Neural progenitor cell (in vitro differentiated cells): ENCODE results near the gene PSMD3. TPM values are rescaled to one million over a fixed set of nuclear protein-coding genes. Genes with fewer than 3 reads are reported as not detected.

Source experiments
- DNase-seq: peaks from one replicate; pipeline ENCODE4 v3.0.0-alpha.2; 2016; ENCODE audit warnings: low spot score
- H2AFZ ChIP-seq: fragments of 200-600 bp; sonication (generic); replicated peaks from 2 replicates; pipeline ENCODE4 v1.6.1; 2016; ENCODE audit warnings: antibody characterized with exemption
- H3F3A ChIP-seq: fragments of 200-600 bp; sonication (generic); 2 replicates; pipeline ENCODE4 v1.6.1; 2016; ENCODE audit warnings: antibody characterized with exemption, low read depth
- H3K27ac ChIP-seq: fragments of 200-600 bp; sonication (generic); 2 replicates; pipeline ENCODE4 v1.5.1; 2016; ENCODE audit warnings: mild to moderate bottlenecking
- H3K27me3 ChIP-seq: fragments of 200-600 bp; sonication (generic); 2 replicates; pipeline ENCODE4 v1.6.1; 2016; ENCODE audit warnings: mild to moderate bottlenecking, moderate library complexity
- H3K36me3 ChIP-seq: fragments of 200-600 bp; sonication (generic); 2 replicates; pipeline ENCODE4 v1.5.1; 2016
- H3K4me1 ChIP-seq: fragments of 200-600 bp; sonication (generic); 2 replicates; pipeline ENCODE4 v1.6.1; 2016; ENCODE audit warnings: mixed run types
- H3K4me2 ChIP-seq: fragments of 200-600 bp; sonication (generic); 2 replicates; pipeline ENCODE4 v1.6.1; 2016
- H3K4me3 ChIP-seq: fragments of 200-600 bp; sonication (generic); 2 replicates; pipeline ENCODE4 v1.5.1; 2016
- H3K79me2 ChIP-seq: fragments of 200-600 bp; sonication (generic); 2 replicates; pipeline ENCODE4 v1.6.1; 2016; ENCODE audit warnings: low read depth
- H3K9ac ChIP-seq: fragments of 200-600 bp; sonication (generic); 2 replicates; pipeline ENCODE4 v1.6.1; 2016
- H3K9me3 ChIP-seq: fragments of 200-600 bp; sonication (generic); 2 replicates; pipeline ENCODE4 v1.5.1; 2016; ENCODE audit warnings: low read depth
- H4K20me1 ChIP-seq: fragments of 200-600 bp; sonication (generic); 2 replicates; pipeline ENCODE4 v1.6.1; 2016; ENCODE audit warnings: low read depth
- H3K27ac Mint-ChIP-seq: 3 replicates; pipeline ENCODE4 v1.8.0; 2021; ENCODE audit warnings: mixed read lengths
- H3K27me3 Mint-ChIP-seq: 2 replicates; pipeline ENCODE4 v1.8.0; 2022; ENCODE audit warnings: low read depth, mild to moderate bottlenecking, inconsistent platforms, moderate library complexity, mixed read lengths; ENCODE audit not compliant: insufficient read depth
- H3K36me3 Mint-ChIP-seq: 3 replicates; pipeline ENCODE4 v1.8.0; 2021; ENCODE audit warnings: mixed read lengths
- H3K4me1 Mint-ChIP-seq: 3 replicates; pipeline ENCODE4 v1.8.0; 2021; ENCODE audit warnings: mixed read lengths
- H3K4me3 Mint-ChIP-seq: 3 replicates; pipeline ENCODE4 v1.8.0; 2021; ENCODE audit warnings: mild to moderate bottlenecking, moderate library complexity, mixed read lengths
- H3K9me3 Mint-ChIP-seq: 3 replicates; pipeline ENCODE4 v1.8.0; 2020; ENCODE audit warnings: mixed read lengths
- CTCF ChIP-seq: fragments of 200-600 bp; sonication (generic); IDR thresholded peaks from 2 replicates; pipeline ENCODE4 v1.5.1; 2017; ENCODE audit warnings: antibody characterized with exemption, mild to moderate bottlenecking
- EZH2 ChIP-seq: fragments of 200-600 bp; sonication (generic); IDR thresholded peaks from 2 replicates; pipeline ENCODE4 v1.6.1; 2017; ENCODE audit warnings: antibody characterized with exemption, mild to moderate bottlenecking, moderate library complexity
- EZH2phosphoT487 ChIP-seq: fragments of 200-600 bp; sonication (generic); IDR thresholded peaks from 2 replicates; pipeline ENCODE4 v1.6.1; 2017; ENCODE audit warnings: antibody characterized with exemption
- total RNA-seq: library from RNA; depleted of rRNA; stranded (reverse); fragments of >200 nt; gene quantifications from 2 replicates; pipeline ENCODE4 v1.2.3, GENCODE V29; 2015; ENCODE audit warnings: low replicate concordance

PSMD3 gene
- total RNA-seq, 1 donor from 2014 or later, result 71.6 TPM

GRCh38 chr17:39972271-39972670 lies 8.3 kb upstream of the PSMD3 start:
- no peaks in the 10 kb centered on the region for H3K9me3 ChIP-seq
- H3K4me1 ChIP-seq, result no peaks in the 10 kb centered on the region
- no peak overlapping the region for H3K9ac ChIP-seq
- no peak for TF ChIP-seq EZH2
- no peak for TF ChIP-seq CTCF
- H3K27me3 ChIP-seq, result peaks cover 28% of the 10 kb centered on the region
- Mint-ChIP-seq H3K9me3 (no peaks in the 10 kb centered on the region), H3K4me1 (no peaks in the 10 kb centered on the region), H3K4me3 (no peak overlapping the region), H3K36me3 (no peaks in the 10 kb centered on the region), H3K27ac (no peak overlapping the region), H3K27me3 (peaks cover 19% of the 10 kb centered on the region)
- peaks cover 3% of the 10 kb centered on the region for H3F3A ChIP-seq
- no peaks in the 10 kb centered on the region for H4K20me1 ChIP-seq
- H3K4me3 ChIP-seq, result no peak overlapping the region
- no peaks in the 10 kb centered on the region for H3K36me3 ChIP-seq
- no peak for DNase-seq
- no peaks in the 10 kb centered on the region for H3K79me2 ChIP-seq
- no peak overlapping the region for H3K4me2 ChIP-seq
- H3K27ac ChIP-seq, result no peak overlapping the region
- no peak overlapping the region for H2AFZ ChIP-seq

GRCh38 chr17:39973496-39973895 lies 7.1 kb upstream of the PSMD3 start:
- Histone ChIP-seq H3K4me2 (no peak overlapping the region), H4K20me1 (no peaks in the 10 kb centered on the region), H3K9ac (no peak overlapping the region), H3K27me3 (peaks cover 28% of the 10 kb centered on the region), H3K27ac (no peak overlapping the region), H3K9me3 (no peaks in the 10 kb centered on the region), H2AFZ (no peak overlapping the region), H3K36me3 (no peaks in the 10 kb centered on the region), H3K4me1 (no peaks in the 10 kb centered on the region), H3F3A (peaks cover 3% of the 10 kb centered on the region), H3K79me2 (no peaks in the 10 kb centered on the region), H3K4me3 (no peak overlapping the region)
- no peak for TF ChIP-seq EZH2phosphoT487
- TF ChIP-seq EZH2, result no peak
- TF ChIP-seq CTCF, result no peak
- Mint-ChIP-seq H3K27me3 (peaks cover 19% of the 10 kb centered on the region), H3K27ac (no peak overlapping the region), H3K36me3 (no peaks in the 10 kb centered on the region), H3K4me3 (no peak overlapping the region), H3K4me1 (no peaks in the 10 kb centered on the region), H3K9me3 (no peaks in the 10 kb centered on the region)
- DNase-seq, result no peak

GRCh38 chr17:39974433-39974832 lies 6.2 kb upstream of the PSMD3 start:
- no peak overlapping the region for H3K4me2 ChIP-seq
- Mint-ChIP-seq H3K27ac (no peak overlapping the region), H3K27me3 (peaks cover 19% of the 10 kb centered on the region), H3K4me1 (peaks cover 3% of the 10 kb centered on the region), H3K4me3 (no peak overlapping the region), H3K9me3 (no peaks in the 10 kb centered on the region), H3K36me3 (no peaks in the 10 kb centered on the region)
- H3K9ac ChIP-seq, result no peak overlapping the region
- H3K79me2 ChIP-seq, result no peaks in the 10 kb centered on the region
- H3K27ac ChIP-seq, result no peak overlapping the region
- H3K27me3 ChIP-seq, result peaks cover 30% of the 10 kb centered on the region
- H2AFZ ChIP-seq, result no peak overlapping the region
- no peaks in the 10 kb centered on the region for H4K20me1 ChIP-seq
- no peaks in the 10 kb centered on the region for H3K36me3 ChIP-seq
- peaks cover under 1% of the 10 kb centered on the region for H3K4me1 ChIP-seq
- no peak for DNase-seq
- no peaks in the 10 kb centered on the region for H3K9me3 ChIP-seq
- TF ChIP-seq EZH2 (no peak), EZH2phosphoT487 (no peak), CTCF (no peak)
- H3F3A ChIP-seq, result peaks cover 6% of the 10 kb centered on the region
- no peak overlapping the region for H3K4me3 ChIP-seq
